ENCODE results near the gene EML4. TPM values are rescaled to one million over a fixed set of nuclear protein-coding genes. Genes with fewer than 3 reads are reported as not detected.

The EML4 gene
- total RNA-seq, 1 donor from 2014 or later, result 50.8 TPM

DNA sequence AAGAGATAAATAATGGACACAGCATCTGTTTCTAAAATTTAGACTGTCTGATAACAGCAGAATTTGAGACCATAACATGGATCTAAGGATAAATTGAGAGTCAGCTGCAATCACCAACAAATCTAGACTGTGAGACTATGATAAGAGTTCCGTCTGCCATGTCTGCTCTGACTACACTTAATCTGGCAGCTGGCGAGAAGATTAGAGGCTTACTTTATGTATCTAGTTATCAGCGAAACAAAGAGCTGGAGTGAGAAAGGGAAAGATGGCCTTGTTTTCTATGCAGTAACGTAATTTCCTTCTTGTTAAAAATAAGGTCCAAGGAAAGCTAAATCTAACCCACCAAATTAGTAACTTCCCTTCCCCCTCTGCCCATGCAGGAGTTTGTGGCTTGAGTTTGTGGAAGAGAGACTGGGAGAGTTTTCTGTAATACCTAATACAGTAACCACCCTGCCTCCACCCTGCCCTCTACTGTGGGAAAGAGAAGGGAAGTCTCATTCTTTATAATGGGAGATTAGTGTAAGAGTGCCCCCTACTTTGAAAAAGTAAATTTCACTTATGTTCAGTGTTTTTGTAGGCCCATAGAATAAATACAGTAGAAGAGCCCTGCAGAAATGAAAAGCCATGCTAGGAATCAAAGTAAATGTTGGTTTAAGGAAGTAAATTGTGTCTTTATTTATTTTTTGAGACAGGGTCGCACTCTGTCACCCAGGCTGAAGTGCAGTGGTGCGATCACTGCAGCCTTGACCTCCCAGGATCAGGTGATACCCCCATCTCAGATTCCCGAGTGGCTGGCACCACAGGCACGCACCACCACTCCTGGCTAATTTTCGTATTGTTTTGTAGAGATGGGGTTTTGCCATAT lies 27.5 kb downstream of the EML4 start:
- peaks cover 2% of the 10 kb centered on the region for H3K9me3 Mint-ChIP-seq (ENCODE audit: unreplicated experiment)
- H3K4me1 Mint-ChIP-seq (ENCODE audit: low read depth, unreplicated experiment), result peaks cover 9% of the 10 kb centered on the region
- no peaks in the 10 kb centered on the region for H3K27me3 Mint-ChIP-seq (ENCODE audit: unreplicated experiment)
- TF ChIP-seq, protein P1, sequence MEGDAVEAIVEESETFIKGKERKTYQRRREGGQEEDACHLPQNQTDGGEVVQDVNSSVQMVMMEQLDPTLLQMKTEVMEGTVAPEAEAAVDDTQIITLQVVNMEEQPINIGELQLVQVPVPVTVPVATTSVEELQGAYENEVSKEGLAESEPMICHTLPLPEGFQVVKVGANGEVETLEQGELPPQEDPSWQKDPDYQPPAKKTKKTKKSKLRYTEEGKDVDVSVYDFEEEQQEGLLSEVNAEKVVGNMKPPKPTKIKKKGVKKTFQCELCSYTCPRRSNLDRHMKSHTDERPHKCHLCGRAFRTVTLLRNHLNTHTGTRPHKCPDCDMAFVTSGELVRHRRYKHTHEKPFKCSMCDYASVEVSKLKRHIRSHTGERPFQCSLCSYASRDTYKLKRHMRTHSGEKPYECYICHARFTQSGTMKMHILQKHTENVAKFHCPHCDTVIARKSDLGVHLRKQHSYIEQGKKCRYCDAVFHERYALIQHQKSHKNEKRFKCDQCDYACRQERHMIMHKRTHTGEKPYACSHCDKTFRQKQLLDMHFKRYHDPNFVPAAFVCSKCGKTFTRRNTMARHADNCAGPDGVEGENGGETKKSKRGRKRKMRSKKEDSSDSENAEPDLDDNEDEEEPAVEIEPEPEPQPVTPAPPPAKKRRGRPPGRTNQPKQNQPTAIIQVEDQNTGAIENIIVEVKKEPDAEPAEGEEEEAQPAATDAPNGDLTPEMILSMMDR (IDR thresholded peaks at IDR 0.05; ENCODE audit: partially characterized antibody, unreplicated experiment), result peak; percentile 44
- peak overlapping the region; percentile 92 for H3K27ac Mint-ChIP-seq (ENCODE audit: unreplicated experiment)
- H3K4me3 Mint-ChIP-seq (ENCODE audit: unreplicated experiment), result peak overlapping the region; percentile 17
- H3K36me3 Mint-ChIP-seq (ENCODE audit: unreplicated experiment), result peaks cover 4% of the 10 kb centered on the region
- DNase-seq, result peak; percentile 40

DNA sequence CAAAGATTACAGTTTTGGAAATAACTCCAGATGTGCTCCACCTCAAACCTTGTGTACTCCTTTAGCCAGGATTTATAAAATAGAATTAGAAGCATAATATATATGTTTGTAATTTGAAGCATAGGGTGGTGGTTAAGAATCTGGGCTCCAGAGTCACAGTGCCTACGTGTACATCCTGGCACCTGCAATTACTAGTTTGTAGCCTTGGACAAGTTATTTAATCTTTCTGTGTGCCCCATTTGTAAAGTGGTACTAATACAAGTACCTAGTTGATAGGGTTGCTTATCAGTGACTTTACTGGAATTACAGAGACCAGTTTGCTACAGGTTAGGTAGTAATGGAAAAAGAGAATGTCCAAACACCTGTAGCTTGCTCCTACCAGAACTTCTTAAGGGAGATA lies 28.6 kb downstream of the EML4 start:
- Mint-ChIP-seq H3K4me3 (ENCODE audit: unreplicated experiment) (no peak overlapping the region), H3K36me3 (ENCODE audit: unreplicated experiment) (peaks cover 4% of the 10 kb centered on the region), H3K27ac (ENCODE audit: unreplicated experiment) (no peak overlapping the region), H3K27me3 (ENCODE audit: unreplicated experiment) (no peaks in the 10 kb centered on the region), H3K4me1 (ENCODE audit: low read depth, unreplicated experiment) (peaks cover 9% of the 10 kb centered on the region), H3K9me3 (ENCODE audit: unreplicated experiment) (peaks cover 2% of the 10 kb centered on the region)
- no peak for DNase-seq
- TF ChIP-seq, protein P1 (IDR thresholded peaks at IDR 0.05; ENCODE audit: partially characterized antibody, unreplicated experiment), result no peak

DNA sequence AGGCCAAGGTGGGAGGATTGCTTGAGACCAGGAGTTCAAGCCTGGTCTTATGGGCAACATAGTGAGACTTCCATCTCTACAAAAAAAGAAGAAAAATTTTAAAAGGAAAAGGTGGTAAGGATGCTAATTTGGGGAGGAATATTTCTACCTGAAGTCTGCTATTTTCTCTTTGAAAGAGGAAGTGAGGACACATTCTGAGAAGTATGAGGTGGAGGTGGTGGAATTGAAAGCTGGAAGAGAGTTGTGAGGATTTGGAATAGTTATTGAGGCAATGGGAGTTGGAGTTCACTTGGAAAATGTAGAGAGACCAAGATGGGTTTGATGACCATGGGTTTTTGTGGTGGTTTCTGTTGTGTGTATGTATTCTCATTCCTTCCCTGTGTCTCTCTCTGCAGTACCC lies 29.3 kb downstream of the EML4 start:
- Mint-ChIP-seq H3K9me3 (ENCODE audit: unreplicated experiment) (peaks cover 2% of the 10 kb centered on the region), H3K4me1 (ENCODE audit: low read depth, unreplicated experiment) (peaks cover 9% of the 10 kb centered on the region), H3K36me3 (ENCODE audit: unreplicated experiment) (peaks cover 4% of the 10 kb centered on the region), H3K27me3 (ENCODE audit: unreplicated experiment) (no peaks in the 10 kb centered on the region), H3K4me3 (ENCODE audit: unreplicated experiment) (no peak overlapping the region), H3K27ac (ENCODE audit: unreplicated experiment) (no peak overlapping the region)
- DNase-seq, result no peak
- TF ChIP-seq, protein P1 (IDR thresholded peaks at IDR 0.05; ENCODE audit: partially characterized antibody, unreplicated experiment), result no peak

DNA sequence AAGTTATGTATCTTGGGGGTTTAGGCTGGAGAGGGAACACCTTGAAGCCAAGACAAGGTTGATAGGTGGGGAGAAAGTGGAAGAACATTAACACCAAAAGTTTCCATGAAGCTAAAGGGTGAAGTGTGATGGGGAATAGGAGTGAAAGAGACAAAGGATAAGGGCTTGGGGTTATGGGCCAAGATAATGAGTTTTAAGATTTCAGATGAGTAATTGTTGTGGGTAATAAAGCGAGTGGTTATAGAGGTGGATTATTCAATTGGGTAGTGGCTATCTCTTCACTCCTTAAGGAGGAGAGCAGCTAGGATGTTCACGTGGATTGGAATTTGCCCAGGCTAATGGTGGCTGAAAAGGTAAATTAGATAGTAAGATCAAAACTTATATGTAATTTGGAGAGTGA lies 29.8 kb downstream of the EML4 start:
- DNase-seq, result no peak
- Mint-ChIP-seq H3K4me1 (ENCODE audit: low read depth, unreplicated experiment) (peaks cover 9% of the 10 kb centered on the region), H3K9me3 (ENCODE audit: unreplicated experiment) (peaks cover 2% of the 10 kb centered on the region), H3K27ac (ENCODE audit: unreplicated experiment) (no peak overlapping the region), H3K27me3 (ENCODE audit: unreplicated experiment) (no peaks in the 10 kb centered on the region), H3K4me3 (ENCODE audit: unreplicated experiment) (no peak overlapping the region), H3K36me3 (ENCODE audit: unreplicated experiment) (peaks cover 4% of the 10 kb centered on the region)
- TF ChIP-seq, protein P1 (IDR thresholded peaks at IDR 0.05; ENCODE audit: partially characterized antibody, unreplicated experiment), result no peak

DNA sequence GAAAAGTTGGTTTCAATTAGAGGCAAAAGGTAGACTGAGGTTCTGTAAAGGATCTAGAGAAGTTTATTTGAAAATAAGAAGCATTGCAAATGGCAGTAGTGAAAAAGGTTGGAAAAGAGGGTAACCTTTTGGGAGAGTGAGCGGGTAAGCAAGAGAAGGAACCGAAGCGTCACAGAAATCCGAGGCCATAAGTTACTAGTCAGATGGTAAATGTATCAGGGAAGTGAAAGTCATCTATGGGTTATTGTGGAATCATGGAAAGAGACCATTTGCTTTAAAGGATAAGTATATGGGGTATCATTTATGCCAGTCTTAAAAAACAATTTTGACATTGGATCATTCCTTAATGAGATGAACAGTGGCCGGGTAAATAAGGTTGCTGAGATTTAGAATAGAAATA lies 30.5 kb downstream of the EML4 start:
- Mint-ChIP-seq H3K27me3 (ENCODE audit: unreplicated experiment) (no peaks in the 10 kb centered on the region), H3K4me3 (ENCODE audit: unreplicated experiment) (no peak overlapping the region)

More for the DNA sequence above, 30.5 kb downstream of the EML4 start:
- H3K4me1 Mint-ChIP-seq (ENCODE audit: low read depth, unreplicated experiment), result peaks cover 9% of the 10 kb centered on the region
- peaks cover 4% of the 10 kb centered on the region for H3K36me3 Mint-ChIP-seq (ENCODE audit: unreplicated experiment)
- no peak overlapping the region for H3K27ac Mint-ChIP-seq (ENCODE audit: unreplicated experiment)
- TF ChIP-seq, protein P1 (IDR thresholded peaks at IDR 0.05; ENCODE audit: partially characterized antibody, unreplicated experiment), result no peak
- DNase-seq, result no peak
- peaks cover 2% of the 10 kb centered on the region for H3K9me3 Mint-ChIP-seq (ENCODE audit: unreplicated experiment)
